NCI-H128 (cell line): Measurements from ENCODE around the gene DPM2.

ENCODE experiments used
- DNase-seq: peaks from one replicate; lab custom pipeline; 2025; ENCODE audit not compliant: unreplicated experiment; lab: John Stamatoyannopoulos, UW

The DPM2 gene

DNA sequence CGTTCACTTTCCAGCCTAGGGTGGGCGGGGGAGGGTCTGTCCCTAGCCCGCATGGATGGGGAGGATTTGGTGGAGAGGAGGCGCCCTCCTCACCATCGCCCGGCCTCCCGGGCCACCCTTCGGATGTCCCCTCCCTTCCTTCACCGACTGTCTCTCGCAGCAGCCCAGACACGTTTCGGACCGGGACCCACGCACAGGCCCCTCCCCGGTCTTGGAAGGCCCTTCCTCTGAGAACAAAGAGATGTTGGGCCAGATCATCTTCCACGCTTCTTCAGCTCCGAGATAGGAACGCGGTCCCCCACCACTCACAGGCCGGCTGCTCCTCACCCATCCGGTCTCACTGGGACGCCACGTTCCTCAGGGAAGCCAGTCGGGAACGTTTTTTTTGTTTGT lies 640 bp upstream of the DPM2 start:
- DNase-seq: no peak

DNA sequence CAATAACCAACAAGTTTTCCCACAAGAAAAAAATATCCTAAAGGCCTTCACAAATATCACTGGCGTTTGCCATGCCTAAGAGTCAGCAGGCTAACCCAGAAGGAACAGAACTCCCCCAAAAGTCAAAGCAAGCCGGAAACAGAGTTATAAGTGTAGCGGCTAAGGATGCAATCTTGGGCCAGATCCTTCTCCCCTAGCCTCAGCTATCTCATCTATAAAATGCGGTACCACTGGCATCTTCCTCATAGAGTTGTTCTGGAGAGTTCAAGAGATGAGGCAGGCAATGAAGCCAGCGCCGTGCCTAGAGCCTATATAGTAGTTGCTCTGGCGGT lies 632 bp downstream of the DPM2 start:
- no peak for DNase-seq

DNA sequence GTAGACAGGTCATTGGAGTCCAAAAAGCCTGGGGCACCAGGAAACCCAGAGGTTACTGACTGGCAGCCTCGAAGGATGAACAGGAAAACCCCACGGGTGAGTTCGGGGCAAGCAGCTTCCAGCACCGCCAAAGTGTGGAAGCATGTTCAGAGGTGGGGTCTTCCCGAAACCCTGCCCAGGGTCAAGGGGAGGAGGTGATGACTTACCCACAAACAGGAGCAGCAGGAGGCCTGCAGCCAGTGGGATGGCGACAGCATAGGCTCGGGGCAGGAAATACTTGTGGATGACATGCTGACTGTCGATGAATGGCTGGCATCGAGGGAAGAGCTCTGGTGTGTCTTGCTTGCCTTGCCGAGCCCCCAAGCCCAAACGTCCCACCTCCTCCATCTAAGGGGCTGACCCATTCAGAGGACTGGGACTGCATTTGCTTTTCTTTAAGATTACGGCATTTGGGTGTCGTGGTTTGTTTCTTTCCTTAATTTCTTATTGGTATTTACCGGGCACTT lies 1.3 kb downstream of the DPM2 start:
- DNase-seq: no peak

DNA sequence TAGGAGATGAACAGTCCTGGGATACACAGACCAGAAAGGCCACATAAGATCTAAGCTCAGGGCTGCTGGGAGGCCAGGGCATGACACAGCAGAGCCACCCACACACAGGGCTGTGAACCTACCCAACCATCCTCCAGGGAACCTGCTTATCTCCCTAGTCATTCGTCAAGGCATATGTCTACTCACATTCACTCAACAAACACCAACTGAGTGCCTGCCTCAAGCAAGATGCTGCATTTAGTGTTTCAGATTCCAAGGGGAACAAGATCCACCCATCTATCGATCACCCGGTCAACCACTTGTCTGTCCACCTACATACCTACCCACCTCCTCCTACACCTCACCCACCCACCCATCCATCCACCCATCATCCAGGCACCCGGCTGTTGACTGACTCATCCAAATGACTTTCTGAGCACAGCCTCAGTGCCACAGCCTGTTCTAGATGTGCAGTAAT lies 1.9 kb downstream of the DPM2 start:
- no peak for DNase-seq

DNA sequence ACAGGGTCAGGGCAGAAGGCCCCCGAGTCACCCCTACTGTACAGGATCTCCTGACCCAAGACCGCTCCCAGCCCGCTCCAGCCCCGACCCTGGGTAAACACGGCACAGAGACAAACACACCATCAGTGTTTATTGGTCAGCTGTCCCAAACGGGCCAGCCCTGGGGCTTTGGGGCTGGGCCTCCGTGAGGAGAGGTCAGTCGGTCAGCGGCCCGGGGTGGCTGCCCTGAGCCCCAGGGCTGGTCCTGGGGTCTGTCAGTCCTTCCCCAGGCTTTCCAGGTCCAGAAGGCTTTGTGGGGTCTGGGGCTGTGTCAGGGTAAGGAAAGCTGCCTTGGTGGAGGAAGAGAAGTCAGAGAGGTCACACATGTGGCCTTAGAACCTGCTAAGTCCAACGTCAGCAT lies 2.7 kb downstream of the DPM2 start:
- DNase-seq: no peak

DNA sequence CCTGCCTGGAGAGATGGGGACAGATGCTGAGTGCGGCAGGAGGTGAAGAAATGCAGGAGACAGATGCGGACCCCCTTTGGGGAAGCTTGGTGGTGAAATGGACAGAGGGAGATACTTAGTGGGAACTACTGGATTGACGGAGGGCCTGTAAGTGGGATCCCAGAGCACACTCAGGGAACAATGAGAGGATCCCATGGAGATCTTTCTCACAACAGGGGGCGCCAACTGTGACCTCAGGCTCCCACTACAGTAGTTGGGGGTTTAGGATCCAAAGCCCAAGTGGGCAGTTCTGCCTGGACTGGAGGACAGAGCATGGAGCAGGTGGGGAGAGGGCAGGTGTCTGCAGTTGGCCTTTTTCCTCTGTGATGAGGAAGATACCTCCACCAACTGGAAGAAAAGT lies 3.4 kb downstream of the DPM2 start:
- DNase-seq: no peak

DNA sequence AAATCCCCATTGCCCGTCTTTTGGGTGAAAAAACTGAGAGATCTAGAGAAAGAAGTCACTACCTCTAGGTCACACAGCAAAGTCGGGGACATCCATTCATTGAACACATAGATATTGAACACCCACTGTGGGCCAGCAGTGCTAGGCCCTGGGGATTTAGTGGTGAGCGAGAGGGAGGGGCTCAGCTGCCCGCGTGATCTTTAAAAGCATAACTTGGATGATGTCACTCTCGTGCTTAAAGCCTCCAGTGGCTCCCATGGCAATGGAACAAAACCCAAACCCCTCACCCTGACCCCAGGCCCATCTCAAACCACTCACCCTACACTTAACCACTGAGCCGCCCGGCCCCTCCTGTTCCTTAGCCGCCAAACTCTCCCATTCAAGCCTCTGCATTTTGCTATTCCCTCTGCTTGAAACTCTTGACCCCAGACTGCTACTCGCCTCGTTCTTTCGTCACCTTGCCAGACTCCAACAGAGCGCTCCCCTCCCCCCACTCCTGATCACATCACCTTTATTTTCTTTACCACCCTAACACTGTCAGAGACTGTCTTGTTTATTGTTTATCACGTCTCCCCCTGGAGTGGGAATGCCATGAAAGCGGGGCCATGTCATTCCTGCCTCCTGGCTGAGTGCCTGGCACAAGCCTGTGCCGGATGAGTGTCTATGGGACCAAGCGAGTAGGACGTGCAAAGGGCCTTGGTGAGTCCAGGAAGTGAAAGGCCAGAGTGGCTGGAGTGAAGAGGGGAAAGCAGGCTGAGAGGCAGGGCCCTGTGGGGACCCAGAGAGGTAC lies 6.4 kb downstream of the DPM2 start:
- DNase-seq: peak; percentile 19

DNA sequence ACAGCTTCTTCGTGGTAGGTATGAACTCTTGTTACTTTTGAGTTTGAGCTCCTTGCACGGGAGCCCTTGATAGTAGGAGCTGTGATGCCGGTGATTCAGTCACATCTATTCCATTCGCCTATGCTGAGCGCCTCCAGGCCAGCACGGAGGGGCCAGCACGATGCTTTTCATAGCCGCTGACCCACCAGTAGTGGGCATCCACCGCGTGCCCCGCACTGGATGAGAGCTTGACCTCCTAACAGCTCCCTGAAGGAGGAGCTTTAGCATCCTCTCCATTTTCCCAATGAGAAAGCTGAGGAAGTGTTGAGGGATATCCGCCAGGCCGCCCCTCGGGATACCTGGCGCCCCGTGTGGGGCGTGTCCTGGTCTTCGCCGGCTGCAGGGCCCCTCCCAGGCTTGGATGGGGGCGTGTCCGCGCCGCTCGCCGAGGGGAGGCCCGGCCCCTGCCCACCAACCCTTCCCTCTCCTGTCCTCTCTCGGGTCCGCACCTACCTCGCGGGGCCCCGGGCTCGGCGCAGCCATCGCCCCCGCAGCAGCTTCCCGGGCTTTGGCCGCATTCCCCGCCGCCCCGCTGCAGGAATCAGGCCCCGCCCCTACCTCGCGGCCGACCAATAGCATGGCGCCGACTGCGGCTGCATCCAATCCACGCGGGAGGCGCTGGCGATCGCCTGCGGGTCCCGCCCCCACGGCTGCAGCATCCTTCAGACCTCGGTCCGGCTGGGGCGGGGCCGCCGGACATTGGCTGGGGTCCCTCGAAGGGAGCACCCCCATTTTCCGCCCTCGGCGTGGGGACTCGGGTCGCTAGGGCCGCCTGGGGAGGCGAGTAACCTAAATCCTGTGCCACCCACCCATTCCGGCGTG lies 7.2 kb downstream of the DPM2 start, which contains the start of gene PIP5KL1:
TSS of gene PIP5KL1 (minus strand) at position 547 of the 861 bp plus-strand sequence. CDS start at position 522, 25 bp downstream.
- peak; percentile 23 for DNase-seq

DNA sequence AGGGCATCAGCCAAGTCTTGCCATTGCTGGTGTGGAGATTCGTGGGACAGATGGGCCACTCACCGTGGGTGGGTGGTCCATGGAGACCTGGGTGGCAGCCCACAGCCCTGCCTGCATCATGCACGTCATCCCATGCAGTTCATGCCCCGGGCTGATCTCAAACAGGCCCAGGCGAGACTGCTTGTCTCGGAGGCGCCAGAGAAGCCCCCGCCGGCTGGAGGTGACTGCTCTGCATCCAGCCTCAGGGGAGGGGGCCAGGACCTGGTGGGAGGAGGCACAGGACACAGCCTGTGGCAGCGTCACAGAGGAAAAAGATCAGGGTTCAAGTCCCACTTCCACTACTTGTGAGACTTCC lies 8.1 kb downstream of the DPM2 start:
- no peak for DNase-seq

DNA sequence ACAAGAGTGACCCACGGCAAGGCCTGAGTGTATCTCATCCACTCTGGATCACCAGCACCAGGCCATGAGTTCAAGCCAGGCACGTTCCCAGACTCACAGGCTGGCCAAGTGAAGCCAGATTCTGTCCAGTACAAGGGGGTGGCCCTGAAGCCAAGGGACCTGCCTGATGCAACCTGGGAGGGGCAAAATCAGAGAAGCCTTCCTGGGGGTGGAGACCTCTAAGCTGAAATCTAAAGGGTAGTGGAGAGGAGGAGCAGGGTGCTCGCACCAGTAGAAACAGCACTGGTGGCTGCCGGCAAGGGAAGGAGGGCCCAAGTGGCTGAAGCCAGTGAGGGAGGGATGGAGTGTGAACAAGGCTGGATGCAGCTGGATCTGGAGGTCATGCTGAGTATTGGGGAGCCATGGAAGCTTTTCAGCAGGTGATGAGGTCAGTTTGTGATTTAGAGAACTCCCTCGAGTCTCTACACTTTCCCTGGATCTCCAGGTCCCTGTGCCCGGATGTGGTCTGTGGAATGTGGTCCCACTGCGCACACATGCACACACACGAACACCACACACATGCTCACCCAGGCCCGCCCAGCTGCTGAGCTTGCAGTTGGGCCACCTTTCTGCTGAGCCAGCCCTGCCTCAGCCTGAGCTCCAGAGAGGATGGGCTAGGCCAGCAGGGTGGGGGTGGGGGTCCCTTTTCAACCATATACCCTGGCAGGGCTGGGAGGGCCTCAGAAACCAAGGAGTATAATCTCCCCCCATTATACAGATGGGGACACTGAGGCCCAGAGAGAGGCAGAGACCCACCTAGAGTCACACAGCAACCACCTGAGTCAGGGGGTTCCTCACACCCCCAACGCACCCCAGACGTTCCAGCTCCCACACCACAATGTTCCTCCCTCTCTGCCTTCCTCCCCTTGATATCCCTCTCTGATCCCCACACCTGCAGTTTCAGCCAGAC lies 8.7 kb downstream of the DPM2 start:
- no peak for DNase-seq

DNA sequence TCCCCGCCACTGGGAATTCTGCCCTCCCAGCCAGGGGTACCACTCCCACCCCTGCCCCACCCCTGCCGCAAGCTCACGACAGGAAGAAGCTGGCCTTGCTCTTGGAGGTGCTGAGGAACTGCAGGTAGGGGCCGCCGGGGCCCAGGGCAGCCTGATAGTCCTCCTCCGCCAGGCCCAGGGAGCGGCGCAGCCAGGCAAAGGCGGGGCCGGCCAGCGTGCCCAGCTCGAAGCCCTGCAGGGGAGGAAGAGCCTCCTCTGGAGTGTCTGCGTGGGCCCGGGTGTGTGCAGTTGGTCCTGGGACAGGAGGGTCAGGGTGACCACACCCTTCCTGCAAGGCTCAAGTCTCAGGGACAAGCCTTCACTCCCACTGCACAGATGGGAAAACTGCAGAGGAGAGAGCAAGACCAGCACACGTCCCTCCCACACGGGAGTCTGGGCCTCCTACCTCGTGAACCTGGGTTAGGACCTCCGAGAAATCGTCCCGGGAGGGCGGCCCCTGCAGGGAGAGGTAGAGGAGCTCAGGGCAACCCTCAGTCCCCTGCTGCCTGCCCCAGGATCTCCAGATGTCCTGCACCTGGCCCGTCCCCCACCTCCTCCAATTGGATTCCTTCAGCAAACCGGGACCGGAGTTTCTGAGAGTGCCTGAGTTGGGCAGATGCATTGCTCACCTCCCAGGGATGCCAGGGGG lies 9.5 kb downstream of the DPM2 start:
- DNase-seq: no peak

DNA sequence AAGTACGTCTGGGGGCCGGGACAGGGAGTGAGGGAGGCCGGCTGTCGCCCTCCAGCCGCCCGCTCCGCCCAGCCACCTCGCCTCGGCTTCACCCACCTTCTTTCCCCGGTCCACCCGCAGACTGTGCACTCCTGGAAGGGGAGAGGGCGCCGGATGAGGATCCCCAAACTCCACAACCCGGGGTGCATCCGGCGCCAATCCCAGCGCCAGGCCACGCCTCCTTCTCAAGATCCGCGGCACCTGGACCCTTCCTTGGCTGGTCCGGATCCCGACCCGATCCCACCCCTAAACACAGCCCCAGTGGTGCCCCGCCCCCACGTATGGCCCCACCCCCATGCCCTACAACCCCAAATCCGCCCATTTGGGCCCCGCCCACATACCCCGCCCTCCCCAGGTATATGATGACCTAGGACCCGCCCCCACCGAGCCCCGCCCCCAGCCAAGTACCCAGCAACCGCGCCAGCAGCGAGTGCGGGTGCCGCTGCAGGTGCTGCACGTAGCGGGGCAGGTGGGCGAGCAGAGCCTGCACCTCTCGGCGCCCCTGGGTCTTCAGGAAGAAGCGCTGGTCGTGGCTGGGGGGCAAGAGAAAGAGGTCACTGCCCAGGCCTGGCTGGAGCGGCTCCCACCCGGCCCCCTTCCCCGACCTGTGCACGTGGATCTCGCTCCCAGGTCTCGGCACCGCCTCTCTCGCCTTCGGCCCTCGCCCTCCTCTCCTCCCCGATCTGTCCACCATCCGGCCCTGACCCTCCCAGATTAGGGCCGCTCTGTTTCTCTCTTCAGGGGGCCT lies 10.3 kb downstream of the DPM2 start:
- peak; percentile 45 for DNase-seq

DNA sequence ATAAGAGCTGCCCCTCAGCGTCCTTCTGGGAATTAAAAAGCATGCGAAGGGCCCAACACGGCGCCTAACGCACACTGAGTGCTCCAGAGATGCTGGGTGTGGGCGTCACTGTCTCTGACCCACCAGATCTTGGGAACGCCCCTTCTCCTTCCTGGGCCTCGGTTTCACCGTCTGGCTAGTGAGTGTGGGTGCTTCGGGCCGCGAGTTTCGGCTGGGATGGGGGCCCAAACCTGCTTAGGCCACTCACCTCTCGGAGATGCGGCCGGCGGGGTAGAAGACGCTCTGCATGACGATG lies 10.8 kb downstream of the DPM2 start:
- DNase-seq: no peak

DNA sequence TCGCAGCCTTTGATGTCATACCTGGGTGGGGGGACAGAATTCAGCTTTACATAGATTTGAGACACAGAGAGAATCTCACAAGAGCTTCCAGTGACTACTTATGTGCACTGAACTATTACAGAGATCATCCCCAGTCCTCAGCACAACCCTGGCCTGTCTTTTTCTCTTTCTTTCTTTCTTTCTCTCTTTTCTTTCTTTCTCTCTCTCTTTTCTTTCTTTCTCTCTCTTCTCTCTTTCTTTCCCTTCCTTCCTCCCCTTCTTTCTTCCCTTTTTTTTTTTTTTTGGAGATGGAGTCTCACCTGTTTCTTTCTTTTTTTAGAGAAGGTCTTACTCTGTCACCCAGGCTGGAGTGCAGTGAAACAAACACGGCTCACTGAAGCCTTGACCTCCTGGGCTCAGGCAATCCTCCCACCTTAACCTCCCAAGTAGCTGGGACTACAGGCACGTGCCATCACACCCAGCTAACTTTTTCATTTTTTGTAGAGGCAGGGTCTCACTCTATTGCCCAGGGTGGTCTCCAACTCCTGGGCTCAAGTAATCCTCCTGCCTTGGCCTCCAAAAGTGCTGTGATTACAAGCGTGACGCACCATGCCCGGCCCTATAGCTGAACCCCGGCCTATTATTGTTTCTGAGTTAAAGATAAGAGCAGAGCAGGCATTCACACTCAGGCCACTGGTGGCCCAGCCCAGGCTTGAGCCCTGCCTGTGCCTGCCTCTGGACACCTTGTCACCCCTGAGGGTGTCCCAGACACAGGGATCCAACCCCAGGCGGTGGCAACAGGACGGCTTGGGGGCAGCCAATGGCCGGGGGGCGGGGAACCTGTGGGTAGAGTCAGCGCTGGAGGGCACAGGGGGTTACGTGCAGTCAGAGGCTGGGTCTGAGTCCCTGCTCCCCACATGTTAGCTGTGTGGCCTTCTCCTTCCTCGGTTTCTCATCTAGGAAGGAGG lies 11.4 kb downstream of the DPM2 start:
- DNase-seq: no peak

DNA sequence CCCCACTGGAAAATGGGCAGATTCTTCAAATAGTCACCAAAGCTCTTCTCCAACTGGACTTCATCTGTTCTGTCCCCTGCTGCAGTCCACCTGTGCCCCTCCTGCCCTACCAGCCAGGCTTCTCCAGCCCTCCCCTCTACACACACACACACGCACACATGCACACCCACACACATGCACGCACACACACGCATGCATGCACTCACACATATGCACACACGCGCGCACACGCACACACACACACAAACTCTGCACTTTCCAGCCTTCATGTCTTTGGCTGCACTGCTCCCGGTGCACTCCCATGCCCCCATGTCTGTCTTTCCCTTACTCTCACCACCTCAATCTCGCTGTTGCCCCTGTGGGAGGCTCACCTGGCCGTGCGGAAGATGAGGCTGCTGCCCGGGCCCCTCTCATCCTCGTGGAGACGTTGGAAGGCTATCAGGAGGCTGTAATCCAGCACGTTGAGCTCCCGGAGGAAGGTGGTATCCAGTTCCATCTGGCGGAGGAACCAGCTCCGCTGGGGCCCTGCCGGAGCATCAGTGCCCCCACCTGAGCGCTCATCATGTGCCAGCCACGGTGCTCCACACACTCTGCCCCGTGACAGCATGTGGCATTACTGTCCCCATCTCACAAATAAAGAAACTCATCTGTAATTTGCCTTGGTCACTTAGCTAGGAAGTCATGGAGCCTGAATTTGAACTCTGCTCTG lies 12.8 kb downstream of the DPM2 start:
- no peak for DNase-seq

DNA sequence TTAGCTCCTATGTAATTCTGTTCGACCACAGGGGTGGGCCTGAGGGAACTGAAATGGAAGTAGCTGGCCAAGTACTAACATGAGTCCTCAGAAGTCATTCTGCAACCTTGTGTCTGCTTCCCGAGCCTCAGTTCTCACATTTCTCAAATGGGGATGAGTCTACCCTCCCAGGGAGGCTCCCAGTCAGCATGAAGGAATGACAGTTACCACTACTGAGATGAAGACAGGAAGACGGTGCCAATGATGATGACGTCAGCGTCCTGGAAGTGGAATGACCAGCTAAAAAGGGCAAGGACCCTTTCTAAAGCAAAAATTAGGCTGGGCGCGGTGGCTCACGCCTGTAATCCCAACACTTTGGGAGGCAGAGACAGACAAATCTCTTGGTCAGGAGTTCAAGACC lies 13.9 kb downstream of the DPM2 start:
- no peak for DNase-seq

DNA sequence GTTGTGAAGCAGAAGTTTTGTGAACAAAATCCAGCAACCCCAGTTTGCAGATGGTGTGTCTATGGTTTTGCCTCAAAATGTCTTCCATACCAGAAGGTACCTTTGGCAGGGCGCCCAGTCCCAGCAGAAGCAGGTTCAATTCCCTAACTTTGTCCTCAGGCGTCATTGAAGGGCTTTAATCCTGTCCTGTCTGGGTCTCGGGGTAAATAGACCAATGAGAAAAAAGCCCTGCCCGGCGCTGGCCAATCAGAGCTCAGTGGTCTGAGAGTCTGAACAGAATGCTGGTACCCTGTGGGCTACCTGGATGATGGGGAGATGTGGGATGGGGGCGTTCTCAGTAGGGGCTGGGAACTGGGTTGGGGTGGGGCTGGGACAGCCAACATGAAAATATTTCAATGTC lies 14.6 kb downstream of the DPM2 start:
- no peak for DNase-seq

DNA sequence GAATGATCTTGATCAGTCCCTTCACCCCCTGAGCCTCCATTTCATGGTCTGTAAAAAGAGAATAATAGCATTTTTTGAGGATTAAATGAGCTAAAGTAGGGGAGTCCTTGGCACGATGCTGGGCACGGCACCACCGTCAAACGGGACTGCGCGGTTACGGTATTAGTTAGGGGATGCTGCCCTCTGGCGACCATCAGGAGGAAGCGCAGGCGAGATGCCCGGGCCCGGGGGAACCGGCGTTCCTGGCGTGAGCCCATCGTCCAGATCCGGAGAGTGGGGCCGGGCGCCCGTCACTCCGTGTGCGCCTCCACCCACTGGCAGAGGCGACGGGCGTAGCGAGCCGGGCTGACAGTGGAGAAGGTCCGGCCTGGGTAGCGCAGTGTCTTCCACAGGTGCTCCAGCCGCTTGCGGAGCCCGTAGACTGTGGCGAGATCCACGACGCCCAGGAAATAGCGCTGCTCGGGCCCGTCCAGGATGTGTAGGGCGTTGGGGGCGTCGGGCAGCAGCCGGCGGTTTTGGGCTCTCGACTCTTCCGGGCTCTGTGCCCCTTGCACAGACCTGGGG lies 16.0 kb downstream of the DPM2 start:
- DNase-seq: peak; percentile 28
